Measurements from ENCODE around the gene CACNA1E. TPM values are rescaled to one million over a fixed set of nuclear protein-coding genes. Genes with fewer than 3 reads are reported as not detected.

CACNA1E gene
- total and polyA plus RNA-seq, 2 of the 4 experiments (the other 2 are of a cell fraction) = not detected

DNA sequence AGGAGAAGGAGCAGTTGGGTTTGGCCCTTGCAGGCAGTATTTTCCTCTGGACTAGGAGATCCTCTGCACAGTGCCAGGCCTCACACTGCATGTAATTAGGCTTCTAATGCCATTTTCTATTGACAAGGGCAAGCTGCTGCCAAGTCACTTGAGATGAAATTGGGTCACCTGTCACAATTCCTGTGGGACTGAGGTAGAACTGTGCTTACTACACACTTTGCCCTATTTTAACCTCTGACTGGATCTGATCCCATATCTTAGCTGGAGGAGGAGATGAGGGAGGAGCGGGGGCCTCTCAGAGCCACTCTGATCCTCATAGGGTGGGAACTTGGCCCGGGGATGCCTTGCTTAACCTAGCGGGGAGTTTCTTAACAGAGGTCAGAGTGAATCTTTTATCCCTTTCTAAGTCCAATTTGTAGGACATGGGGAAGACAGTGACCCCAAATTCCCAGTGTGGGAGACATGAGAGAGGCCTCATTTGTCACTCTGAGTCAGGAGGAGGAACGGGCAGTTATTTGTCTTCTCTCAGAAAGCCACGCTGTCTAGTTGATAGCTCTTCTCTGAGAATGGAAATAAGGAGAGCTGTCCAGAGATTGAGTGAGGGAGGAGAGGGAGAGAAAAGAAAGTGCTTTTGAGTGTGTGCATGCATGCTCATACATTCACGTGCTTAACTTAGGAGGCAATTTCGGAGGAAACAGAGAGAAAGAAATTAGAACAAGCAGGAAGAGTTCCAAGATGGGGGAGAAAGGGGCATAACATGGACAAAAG, 121.3 kb downstream of the CACNA1E start:
- dilution Hi-C loops (cut with HindIII; ENCODE audit: low sequenced_read_pairs, unreplicated experiment) = no loop called here

More for the DNA sequence above, 121.3 kb downstream of the CACNA1E start:
- no peak overlapping the region for H3K18ac ChIP-seq (ENCODE audit: low read depth, low read length)
- ATAC-seq (ENCODE audit: low read depth) (no peak), DNase-seq (no peak)
- no peak overlapping the region for H2BK20ac ChIP-seq (ENCODE audit: low read depth, low read length)
- no peaks in the 10 kb centered on the region for H3K4me1 ChIP-seq (ENCODE audit: control insufficient read depth, insufficient read depth, low read length)
- TF ChIP-seq SMC3 (IDR thresholded peaks at IDR 0.05; ENCODE audit: low read depth, low read length) (no peak), BHLHE40 (IDR thresholded peaks at IDR 0.05; ENCODE audit: low read depth, low read length) (no peak), RFX5 (IDR thresholded peaks at IDR 0.05; ENCODE audit: low read depth, low read length) (no peak), MAFK (IDR thresholded peaks at IDR 0.05; ENCODE audit: low read depth, low read length) (no peak), RCOR1 (IDR thresholded peaks at IDR 0.05; ENCODE audit: insufficient replicate concordance, low read length) (no peak), POLR2A (IDR thresholded peaks at IDR 0.05; ENCODE audit: low read depth, low read length) (no peak), RAD21 (IDR thresholded peaks at IDR 0.05; ENCODE audit: low read length) (no peak), FOS (IDR thresholded peaks at IDR 0.05; ENCODE audit: low read depth, low read length) (no peak), MAZ (IDR thresholded peaks at IDR 0.05; ENCODE audit: borderline replicate concordance, low read depth, low read length) (no peak), CHD1 (IDR thresholded peaks at IDR 0.05; ENCODE audit: low read depth, low read length) (no peak), MXI1 (IDR thresholded peaks at IDR 0.05; ENCODE audit: borderline replicate concordance, low read depth, low read length) (no peak)
- TF ChIP-seq, protein P1, sequence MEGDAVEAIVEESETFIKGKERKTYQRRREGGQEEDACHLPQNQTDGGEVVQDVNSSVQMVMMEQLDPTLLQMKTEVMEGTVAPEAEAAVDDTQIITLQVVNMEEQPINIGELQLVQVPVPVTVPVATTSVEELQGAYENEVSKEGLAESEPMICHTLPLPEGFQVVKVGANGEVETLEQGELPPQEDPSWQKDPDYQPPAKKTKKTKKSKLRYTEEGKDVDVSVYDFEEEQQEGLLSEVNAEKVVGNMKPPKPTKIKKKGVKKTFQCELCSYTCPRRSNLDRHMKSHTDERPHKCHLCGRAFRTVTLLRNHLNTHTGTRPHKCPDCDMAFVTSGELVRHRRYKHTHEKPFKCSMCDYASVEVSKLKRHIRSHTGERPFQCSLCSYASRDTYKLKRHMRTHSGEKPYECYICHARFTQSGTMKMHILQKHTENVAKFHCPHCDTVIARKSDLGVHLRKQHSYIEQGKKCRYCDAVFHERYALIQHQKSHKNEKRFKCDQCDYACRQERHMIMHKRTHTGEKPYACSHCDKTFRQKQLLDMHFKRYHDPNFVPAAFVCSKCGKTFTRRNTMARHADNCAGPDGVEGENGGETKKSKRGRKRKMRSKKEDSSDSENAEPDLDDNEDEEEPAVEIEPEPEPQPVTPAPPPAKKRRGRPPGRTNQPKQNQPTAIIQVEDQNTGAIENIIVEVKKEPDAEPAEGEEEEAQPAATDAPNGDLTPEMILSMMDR (conservative IDR thresholded peaks at IDR 0.05; ENCODE audit: low read depth, low read length) = no peak
- TF ChIP-seq, protein P2, sequence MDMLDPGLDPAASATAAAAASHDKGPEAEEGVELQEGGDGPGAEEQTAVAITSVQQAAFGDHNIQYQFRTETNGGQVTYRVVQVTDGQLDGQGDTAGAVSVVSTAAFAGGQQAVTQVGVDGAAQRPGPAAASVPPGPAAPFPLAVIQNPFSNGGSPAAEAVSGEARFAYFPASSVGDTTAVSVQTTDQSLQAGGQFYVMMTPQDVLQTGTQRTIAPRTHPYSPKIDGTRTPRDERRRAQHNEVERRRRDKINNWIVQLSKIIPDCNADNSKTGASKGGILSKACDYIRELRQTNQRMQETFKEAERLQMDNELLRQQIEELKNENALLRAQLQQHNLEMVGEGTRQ (IDR thresholded peaks at IDR 0.05; ENCODE audit: low read depth, low read length) = no peak
- H2AK9ac ChIP-seq (replicated peaks; ENCODE audit: low read depth, low read length, poor library complexity) = no peak overlapping the region
- no peak overlapping the region for H2AFZ ChIP-seq (replicated peaks; ENCODE audit: low read length, poor library complexity)
- no peak overlapping the region for H3K9ac ChIP-seq (ENCODE audit: low read depth, low read length)
- H4K20me1 ChIP-seq (ENCODE audit: insufficient read depth, low read length) = no peaks in the 10 kb centered on the region
- H4K8ac ChIP-seq (ENCODE audit: low read depth in 2 of 2, low read length in 2 of 2) = no peak overlapping the region
- in situ Hi-C loops (cut with MboI; ENCODE audit: low sequenced_read_pairs) (no loop called here), intact Hi-C loops (cut with micrococcal nuclease) (no loop called here)
- no peak overlapping the region for H2BK120ac ChIP-seq (ENCODE audit: low read depth, low read length)
- no peak overlapping the region for H3K4me3 ChIP-seq (ENCODE audit: insufficient read depth, low read depth, low read length)
- no peaks in the 10 kb centered on the region for H3K36me3 ChIP-seq (ENCODE audit: control insufficient read depth, insufficient read depth, low read length)
- no peak overlapping the region for H4K5ac ChIP-seq (ENCODE audit: low read depth, low read length)
- WGBS, 2 experiments (ENCODE audit: extremely low coverage in 2 of 2, insufficient read length in 1 of 2) = 20% methylated on average over 1 of the region's 7 CpGs; no CpG with 5 or more reads in 1 of the 2 experiments
- H3K9me3 ChIP-seq (ENCODE audit: control insufficient read depth, insufficient read depth, low read length) = no peaks in the 10 kb centered on the region; the same call in 1 of the 2 replicates
- no peak overlapping the region for H3K4me2 ChIP-seq (ENCODE audit: low read depth, low read length)
- H3K79me1 ChIP-seq (ENCODE audit: low read depth in 1 of 2, low read length in 2 of 2) = no peaks in the 10 kb centered on the region
- ChIA-PET CTCF (no interaction called here), POLR2A (ENCODE audit: unreplicated experiment) (no interaction called here)
- no TSS peak for BruUV-seq (replicated peaks)
- H2AK5ac ChIP-seq (ENCODE audit: low read depth, low read length) = no peak overlapping the region
- no peak overlapping the region for H4K91ac ChIP-seq (ENCODE audit: insufficient read depth, low read depth, low read length)
- no peak overlapping the region for H3K23ac ChIP-seq (ENCODE audit: low read depth, low read length)
- H3K27ac ChIP-seq (ENCODE audit: insufficient read depth, low read length) = no peak overlapping the region
- no peak overlapping the region for H3K56ac ChIP-seq (ENCODE audit: extremely low read depth, insufficient read depth, low read length)
- no peaks in the 10 kb centered on the region for H3K9me1 ChIP-seq (ENCODE audit: insufficient read depth, low read length)
- H2BK15ac ChIP-seq (ENCODE audit: low read depth, low read length) = no peak overlapping the region
- no peak overlapping the region for H2BK5ac ChIP-seq (ENCODE audit: low read depth, low read length, poor library complexity, severe bottlenecking)
- H3K4ac ChIP-seq (ENCODE audit: low read depth, low read length) = no peak overlapping the region
- no peaks in the 10 kb centered on the region for H3K27me3 ChIP-seq (ENCODE audit: control insufficient read depth, insufficient read depth, low read length)
- no peak overlapping the region for H3K14ac ChIP-seq (replicated peaks; ENCODE audit: low read depth, low read length)

Measured in IMR-90 (cell line).